Left kidney (tissue), 2 donors: Measurements from ENCODE around the gene SCAPER. TPM values are rescaled to one million over a fixed set of nuclear protein-coding genes. Genes with fewer than 3 reads are reported as not detected.
"Not testable (repeated sequence)": the region's sequence is repeated elsewhere in the genome, so short reads cannot be mapped to it uniquely, and the experiment has no call there.

ENCODE experiments used
- DNase-seq: peaks from one replicate; pipeline ENCODE4 v3.0.0-alpha.2; 2013
- polyA plus RNA-seq: library from polyadenylated mRNA; unstranded; fragments of 120-200 nt; gene quantifications from one replicate; pipeline ENCODE4 v1.2.1, GENCODE V29; 2013; ENCODE audit not compliant: insufficient read length

SCAPER gene
- polyA plus RNA-seq, 1 donor = 21.9 TPM

DNA sequence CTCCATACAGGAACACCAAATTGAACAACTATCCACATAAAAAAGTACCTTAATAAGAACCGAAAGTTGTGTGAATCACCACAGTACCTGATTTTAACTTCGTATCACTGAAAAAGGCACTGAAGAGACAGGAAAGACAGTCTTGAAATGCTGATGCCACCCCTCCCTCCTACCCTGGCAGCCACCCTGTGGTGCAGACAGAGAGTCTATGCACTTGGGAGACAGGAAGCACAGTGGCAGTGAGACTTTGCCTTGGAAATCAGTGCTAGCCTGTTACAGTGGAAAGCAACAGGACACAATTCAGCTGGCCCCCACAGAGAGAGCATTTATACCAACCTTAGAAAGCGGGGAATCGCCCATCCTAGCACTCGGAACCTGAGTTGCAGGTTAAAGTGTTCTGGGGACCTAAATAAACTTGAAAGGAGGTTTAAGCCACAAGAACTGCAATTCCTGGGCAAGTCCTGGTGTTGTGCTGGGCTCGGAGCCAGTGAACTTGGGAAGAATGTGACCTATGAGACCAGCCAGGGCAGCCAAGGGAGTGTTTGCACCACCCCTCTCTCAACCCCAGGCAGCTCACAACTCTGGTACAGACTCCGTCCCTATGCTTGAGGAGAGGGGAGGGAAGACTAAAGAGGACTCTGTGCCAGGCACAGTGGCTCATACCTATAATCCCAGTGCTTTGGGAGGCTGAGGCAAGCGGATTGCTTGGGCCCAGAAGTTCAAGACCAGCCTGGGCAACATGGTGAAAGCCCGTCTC, 328.4 kb downstream of the SCAPER start:
- DNase-seq = peak; percentile 28

DNA sequence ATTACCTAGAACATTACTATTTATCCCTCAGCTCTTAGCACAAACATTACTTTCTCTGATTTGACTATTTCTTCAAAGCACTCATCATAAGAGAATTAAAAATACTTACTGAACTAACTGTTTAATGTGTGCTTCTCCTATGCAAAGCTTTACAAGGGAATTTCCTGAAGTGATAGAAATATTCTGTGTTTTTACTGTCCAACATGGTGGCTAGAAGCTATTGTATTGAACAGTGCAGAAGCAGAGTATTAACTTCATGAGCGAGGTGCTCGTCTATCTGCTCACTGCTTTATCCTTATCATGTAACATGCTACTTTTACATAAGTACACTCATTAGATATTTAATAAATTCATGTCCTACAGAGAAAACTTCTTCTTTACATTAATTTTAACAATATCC, 329.5 kb downstream of the SCAPER start:
- no peak for DNase-seq

DNA sequence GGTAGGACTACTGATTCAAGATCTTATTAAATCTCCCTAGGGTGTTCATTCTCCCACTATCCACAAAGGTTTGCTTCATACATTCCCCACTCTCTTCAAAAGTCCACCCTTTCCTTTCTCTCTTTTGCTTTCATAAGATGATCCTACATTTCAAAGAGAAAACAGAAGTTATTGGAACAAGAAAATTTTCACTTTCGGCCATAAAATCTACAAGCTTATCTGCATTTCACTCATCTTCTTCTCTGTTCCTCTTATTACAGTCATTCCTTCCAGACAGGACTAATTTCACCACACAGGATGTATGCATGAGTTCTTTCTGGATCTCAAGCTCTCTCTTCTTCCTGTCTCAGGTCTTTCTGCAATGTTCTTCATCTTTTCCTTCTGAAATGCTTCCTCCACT, 329.9 kb downstream of the SCAPER start:
- DNase-seq = no peak

DNA sequence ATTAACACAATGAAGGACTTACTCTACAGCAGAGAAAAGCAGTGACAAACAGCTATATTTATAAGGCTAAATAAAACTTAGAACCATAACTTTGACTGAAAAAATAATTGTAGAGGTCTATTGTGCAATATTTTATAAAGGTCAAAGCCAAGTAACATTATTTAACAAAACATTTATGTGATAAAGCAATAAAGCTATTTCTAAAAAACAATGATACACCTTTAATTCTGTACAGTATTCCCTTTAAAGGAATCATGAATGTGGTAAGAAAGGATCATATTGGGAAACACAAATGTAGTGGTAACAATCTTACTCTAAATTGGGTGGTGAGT, 332.2 kb downstream of the SCAPER start:
- DNase-seq = no peak

DNA sequence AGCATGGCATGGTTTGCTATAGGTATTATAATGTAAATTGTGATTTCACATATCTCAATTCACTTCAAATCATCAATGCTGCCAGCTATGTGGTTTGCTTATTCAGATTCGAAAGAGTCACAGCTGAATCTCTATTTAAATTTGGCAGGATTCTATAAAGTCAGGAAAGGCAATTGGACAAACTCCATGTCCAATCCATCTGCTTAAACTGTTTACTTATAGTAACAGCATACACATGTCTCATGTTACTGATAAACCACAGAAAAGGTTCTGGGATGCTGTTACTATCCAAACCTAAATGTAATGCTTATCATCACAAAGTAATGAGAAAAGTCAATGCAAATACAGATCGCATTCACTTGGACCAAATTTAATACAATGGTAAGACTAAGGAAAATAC, 338.9 kb downstream of the SCAPER start:
- no peak for DNase-seq

DNA sequence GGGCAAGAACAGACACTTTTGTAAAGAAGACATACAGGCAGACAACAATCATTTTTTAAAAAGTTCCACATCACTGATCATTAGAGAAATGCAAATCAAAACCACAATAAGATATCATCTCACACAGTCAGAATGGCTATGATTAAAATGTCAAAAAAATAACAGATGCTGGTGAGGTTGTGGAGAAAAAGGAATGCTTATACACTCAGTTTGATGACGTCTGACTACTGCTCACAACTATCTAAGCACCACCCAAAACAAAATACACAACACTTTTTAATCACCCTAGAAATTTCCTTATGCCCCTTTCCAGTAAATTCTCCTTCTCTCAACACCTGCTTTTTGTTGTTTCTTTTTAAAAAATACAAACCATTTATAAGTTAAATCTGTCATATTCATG, 339.8 kb downstream of the SCAPER start:
- no peak for DNase-seq

DNA sequence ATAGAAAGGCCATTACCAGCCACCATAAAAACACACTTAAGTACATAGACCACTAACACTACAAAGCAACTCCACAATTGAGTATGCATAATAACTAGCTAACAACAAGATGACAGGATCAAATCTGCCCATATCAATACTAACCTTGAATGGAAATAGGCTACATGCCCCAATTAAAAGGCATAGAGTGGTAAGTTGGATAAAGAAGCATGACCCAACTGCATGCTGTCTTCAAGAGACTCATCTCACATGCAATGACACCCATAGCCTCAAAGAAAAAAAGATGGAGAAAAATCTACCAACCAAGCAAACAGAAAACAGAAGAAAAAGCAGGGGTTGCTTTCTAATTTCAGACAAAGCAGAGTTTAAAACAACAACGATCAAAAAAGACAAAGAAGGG, 349.9 kb downstream of the SCAPER start:
- no peak for DNase-seq

DNA sequence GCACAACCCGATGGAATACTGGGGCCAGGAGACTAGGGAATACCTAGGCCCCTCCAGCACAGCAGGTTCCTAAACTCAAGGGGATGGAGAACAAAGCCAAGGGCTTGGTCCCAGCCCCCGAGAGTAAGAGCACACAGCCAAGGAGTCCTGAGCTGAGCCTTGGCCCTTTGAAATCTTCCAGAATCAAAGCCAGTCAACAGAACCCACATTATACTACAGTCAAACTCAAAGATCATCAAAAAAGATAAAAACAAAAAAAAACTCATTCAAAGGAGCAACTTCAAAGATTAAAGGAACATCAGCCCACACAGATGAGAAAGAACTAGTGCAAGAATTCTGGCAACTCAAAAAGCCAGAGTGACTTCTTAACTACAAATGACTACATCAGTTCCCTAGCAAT, 351.6 kb downstream of the SCAPER start:
- DNase-seq = no peak

DNA sequence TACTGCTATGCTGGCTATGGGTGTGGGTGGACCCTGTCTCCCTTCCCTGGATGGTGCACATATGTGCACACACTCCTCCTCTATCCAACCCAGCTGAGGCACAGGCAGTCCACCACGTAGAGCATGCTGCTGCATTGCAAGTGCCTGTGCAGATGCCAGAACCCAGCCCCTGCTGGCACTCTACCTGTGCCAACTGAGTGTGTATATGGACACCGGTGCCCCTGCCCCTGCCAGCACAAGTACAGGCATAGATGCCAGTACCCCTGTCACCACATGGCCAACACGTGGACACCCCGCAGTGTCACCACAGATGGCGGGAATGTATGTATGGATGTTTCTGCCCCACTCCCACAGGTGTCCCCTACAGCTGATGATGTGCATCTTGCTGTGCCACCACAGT, 352.0 kb downstream of the SCAPER start:
- DNase-seq = no peak

DNA sequence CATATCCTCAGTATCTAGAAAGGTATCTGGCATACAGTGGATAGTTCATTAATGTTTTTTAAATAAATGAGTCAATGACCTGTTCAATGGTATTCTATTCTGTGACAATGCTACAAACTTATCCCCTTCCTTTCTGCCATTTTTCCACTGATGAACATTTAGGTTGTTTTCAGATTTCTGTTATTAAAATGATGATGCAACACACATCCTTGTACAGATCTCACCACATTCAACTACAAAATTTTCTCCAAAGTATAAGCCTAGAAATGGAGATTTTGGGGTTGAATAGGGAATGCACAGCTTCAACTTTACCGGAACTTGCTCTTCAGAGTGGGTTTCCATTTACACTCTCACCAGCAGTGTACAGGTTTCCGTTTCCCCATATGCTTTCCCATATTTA, 358.3 kb downstream of the SCAPER start:
- DNase-seq = no peak

DNA sequence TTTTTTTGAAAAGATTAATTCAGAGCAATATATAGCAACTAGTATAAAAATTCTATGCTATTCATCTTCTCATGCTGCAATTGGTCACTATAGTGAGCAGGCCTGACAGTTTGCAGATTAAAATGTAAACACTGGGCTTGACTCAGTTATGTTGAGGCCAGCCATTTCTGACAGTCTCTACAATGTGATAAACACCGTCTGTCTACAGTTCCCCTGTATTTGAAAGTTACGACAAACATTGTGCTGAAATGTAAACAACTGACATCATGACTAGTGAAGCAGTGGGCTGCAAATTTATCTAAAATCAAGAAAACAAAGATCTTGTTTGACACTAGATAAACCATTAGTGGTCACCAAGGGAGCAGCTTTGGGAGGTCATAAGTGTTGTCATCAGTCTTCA, 371.1 kb downstream of the SCAPER start:
- no peak for DNase-seq

DNA sequence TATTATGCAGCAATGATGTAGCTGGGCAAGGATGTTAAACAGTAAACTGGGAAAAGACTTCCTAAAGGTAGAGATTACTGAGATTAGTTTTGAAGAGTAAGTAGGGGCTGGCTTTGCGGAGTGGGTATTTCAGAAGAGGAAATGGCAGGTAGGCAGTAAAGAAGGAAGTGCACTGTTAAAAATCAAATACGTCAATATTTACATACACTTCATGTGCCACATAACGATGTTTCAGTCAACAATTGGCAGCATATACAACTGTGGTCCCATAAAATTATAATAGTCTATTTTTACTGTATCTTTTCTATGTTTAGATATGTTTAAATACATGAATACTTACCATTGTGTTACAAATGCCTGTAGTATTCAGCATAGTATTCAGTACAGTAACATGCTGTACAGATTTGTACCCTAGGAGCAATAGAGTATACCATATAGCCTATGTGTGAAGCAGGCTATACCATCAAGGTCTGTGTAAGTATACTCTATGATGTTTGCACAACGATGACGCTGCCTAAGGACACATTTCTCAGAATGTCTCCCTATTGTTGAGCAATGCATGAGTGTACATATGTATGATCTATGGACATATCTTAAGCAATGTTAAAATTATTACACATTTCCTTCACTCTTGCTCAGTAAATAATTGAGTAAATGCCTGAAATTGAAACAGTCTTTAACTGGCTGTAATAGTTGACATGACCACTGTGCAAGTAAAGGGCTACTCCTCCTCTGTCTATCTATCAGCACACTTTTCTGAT, 371.9 kb downstream of the SCAPER start:
- DNase-seq = no peak

DNA sequence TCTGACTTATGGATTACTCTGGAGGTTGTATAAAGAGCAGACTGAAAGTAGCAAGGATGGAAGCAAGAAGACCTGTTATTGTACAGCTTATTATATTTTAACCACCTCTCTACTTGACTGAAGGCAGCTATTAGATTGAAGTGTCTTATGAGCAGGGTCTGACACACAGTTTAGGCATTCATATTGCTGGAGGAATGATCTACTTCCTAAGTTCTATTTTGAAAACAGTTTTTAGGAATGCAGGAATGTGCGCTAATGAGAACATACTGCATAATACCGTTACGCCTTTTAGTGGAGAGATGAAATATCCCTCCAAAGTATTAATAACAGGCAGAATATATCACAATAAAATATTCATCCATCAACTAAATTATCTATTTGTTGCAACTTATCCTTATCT, 375.2 kb downstream of the SCAPER start:
- DNase-seq = no peak

DNA sequence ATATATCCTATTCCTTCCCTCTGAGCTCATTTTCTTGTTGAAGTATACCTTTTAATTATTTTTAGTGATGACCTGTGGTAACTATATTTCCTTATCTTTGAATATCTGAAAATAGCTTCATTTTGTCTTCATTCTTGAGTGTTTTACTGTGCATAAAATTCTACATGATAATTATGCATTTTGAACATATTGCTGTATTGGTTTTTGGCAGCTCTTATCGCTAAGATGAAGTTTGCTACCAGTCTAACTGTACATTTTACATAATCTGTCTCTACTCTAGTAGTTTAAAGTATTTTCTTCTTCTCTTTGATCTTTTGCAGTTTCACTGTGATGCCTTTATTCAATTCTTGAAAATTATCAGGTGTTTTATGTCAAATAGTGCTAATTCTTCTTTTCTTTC, 379.0 kb downstream of the SCAPER start:
- DNase-seq = no peak

DNA sequence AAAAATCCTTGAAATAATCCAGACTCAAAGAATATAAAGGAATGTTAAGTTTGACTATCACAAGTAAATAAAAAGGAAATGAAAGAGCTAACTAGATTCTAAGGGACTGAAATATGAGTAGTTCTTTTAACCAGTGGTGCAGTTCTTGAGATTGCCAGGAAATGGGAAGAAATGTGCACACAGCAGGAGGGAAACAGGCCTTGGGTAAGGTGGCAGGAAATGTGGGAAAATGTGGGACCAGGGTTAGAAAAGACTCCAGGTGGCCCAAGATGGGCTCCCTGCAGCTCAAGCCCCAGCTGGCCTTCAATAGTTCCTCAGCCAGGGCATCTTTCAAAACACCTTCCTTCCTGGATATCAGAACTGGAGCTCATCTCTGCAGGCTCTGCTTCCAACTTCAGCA, 387.2 kb downstream of the SCAPER start:
- DNase-seq = no peak

DNA sequence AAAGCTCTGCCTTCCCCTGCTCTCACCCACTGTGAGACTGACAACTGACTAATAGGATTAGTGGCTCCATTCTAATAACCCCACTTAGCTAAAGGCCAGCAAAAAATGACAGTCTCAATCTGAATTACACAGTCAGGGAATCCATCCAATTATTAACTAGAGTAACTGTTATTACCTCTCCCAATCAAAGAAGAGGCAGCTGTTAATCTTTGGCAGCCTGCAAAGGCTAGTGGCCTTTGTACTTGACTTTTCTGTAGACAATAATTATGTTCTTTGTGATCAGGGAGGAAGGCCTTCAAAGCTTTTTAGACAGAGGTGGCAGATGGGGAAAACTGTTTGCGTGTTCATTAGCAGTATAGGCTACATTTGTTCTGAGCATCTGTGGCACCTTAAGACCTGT, 390.9 kb downstream of the SCAPER start:
- no peak for DNase-seq

DNA sequence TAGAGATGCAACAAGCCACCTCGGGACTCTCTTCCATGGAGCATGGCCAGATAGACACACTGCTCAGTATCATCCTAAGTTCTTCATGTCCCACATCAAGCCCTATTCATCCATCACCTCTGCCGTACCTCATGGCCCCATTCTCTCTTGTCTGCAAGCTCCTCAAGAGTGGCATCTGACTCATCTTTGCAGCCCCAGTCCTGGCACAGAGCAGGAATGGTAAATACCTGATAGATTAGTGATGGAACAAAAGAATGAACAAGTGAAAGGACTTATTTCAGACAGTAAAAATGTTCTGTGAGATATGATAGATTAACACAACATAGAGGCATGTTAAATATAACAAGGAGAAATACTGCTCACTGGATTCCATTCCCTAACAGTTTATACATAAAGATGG, 392.2 kb downstream of the SCAPER start:
- DNase-seq = no peak

DNA sequence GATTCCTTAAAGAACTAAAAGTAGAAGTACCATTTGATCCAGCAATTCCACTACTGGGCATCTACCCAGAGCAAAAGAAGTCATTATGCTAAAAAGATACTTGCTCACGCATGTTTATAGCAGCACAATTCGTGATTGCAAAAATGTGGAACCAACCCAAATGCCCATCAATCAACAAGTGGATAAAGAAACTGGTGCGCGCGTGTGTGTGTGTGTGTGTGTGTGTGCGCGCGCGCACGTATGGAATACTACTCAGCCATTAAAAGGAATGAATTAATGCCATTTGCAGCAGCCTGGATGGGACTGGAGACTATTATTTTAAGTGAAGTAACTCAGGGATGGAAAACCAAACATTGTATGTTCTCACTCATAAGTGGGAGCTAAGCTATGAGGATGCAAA, 394.5 kb downstream of the SCAPER start:
- DNase-seq = not testable (repeated sequence)

DNA sequence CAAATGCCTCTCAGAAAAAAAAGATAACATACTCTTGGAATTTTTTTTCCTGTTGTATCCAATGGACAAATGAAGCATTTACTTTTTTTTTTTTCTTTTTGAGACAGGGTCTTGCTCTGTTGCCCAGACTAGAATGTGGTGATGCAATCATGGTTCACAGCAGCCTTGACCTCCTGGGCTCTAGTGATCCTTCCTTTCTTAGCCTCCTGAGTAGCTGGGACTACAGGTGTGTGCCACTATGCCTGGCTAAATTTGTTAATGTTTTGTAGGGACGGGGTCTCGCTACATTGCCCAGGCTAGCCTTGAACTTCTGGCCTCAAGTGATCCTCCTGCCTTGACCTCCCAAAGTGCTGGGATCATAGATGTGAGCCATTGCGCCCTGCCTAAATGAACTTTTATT, 401.3 kb downstream of the SCAPER start:
- no peak for DNase-seq

DNA sequence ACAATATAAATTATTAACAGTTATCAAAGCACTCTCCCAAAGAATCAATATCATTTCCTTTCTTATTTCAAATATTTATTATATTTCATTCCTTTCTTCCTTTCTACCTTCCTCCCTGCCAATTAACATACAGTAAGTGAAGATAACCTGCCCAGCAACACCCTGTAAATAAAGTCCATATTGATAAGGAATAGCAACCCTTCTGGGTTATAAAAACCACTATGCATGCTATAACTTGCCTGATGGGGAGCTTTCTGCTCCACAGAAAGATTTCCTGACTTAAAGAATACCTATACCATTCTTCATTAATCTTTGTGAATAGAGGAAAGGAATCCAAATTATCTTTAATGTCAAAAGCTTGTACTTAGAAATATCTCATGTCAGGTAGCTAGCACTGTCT, 402.0 kb downstream of the SCAPER start:
- DNase-seq = no peak

DNA sequence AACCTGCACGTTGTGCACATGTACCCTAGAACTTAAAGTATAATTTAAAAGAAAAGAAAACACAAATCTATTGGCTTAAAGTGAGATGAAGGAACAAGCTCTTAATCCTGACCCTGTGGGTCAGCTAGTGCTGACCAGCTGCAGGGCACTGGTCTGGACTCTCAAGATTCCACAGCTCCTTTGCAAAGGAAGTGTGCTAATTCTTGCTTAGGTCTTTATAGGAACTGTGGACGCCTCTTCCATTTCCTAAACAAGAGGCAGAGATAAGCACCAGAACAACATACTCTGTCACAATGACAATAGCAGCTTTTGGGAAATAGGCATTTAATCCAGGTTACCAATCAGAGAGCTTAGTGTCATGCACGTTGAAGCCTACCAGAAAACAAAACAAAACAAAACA, 402.5 kb downstream of the SCAPER start:
- no peak for DNase-seq

DNA sequence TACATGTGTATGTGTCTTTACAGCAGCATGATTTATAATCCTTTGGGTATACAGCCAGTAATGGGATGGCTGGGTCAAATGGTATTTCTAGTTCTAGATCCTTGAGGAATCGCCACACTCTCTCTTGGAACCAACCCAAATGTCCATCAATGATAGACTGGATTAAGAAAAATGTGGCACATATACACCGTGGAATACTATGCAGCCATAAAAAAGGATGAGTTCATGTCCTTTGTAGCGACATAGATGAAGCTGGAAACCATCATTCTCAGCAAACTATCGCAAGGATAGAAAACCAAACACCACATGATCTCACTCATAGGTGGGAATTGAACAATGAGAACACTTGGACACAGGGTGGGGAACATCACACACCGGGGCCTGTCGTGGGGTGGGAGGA, 403.0 kb downstream of the SCAPER start:
- not testable (repeated sequence) for DNase-seq

DNA sequence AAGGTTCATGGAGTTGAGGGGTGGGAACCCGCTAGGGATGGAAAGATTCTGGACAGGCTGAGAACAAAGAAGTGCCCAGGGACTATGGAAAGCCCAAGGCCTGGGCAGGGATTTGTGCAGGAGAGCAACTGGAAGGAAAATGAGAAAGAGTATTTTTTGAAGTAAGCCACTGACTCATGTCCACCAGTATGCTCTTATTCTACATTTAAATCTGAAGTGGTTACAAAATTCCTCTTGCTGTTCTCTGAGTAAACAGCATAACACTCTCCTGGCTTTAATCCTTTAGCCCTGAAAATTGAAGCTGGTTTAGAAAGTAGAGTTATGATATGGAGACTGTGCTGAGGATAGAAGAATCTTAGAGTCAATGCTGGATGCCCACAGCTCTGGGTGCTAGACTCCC, 403.4 kb downstream of the SCAPER start:
- no peak for DNase-seq

DNA sequence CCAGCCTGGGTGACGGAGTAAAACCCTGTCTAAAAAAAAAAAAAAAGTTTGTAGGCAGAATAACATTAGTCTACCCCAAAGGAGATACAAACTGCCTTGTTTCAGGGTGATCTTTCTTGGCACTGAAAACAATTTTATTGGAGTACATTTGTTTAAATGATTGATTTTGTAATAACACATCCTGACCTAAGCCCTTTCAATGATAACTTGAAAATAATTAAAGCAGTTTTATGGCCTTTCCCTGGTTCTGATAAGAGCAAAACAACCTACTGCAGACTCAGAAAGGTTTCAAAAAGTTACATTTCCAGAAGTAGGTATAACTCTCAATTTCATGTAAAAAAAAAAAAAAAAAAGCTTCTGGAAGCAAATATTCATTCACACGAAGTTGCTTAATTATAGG, 404.1 kb downstream of the SCAPER start:
- DNase-seq = no peak
